T1000 (cell line): ENCODE data around the gene SCAPER.
"Not testable (repeated sequence)": the region's sequence is repeated elsewhere in the genome, so short reads cannot be mapped to it uniquely, and the experiment has no call there.

Experiments used
- DNase-seq: peaks from one replicate; lab custom pipeline; 2025; ENCODE audit warnings: mixed read lengths; lab: John Stamatoyannopoulos, UW

SCAPER gene

DNA sequence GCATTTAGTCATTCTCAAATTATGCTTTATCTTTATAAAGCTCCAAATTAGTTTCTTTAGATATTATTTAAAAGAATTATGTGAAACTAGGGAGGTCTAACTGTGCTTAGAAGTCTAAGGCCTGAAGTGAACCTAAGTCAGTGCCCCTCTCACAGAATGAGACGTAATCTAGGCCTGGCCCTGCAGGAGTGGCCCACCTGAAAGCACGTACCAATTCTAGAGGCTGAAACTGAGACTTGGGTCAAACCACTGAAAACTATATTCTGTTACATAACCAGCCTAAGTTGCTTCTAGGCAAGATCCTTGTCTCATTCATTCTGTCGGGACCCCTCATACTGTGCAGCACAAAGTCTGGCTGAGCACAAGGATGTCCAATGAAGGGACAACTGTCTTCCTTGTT, 424.9 kb downstream of the SCAPER start:
- no peak for DNase-seq

- DNase-seq: no peak
Measured at GRCh38 chr15:76470691-76471090, 434.4 kb downstream of the SCAPER start.

GRCh38 chr15:76468722-76469121, 436.4 kb downstream of the SCAPER start:
- no peak for DNase-seq

DNA sequence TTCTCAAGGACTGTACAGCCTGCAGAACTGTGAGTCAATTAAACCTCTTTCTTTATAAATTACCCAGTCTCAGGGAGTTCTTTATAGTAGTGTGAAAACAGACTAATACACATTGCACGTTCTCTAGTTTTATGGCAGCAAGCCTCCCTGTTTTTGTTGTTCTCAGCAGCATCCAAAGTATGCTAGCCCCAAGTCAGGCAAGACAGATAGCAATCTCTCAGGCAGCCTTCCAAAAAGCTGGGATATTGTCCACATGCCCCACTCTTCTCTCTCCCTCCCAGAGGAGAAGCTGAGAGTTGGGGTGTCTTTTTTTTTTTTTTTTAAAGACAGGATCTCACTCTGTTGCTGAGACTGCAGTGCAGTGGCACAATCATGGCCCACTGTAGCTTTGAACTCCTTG, 438.0 kb downstream of the SCAPER start:
- DNase-seq: no peak

DNA sequence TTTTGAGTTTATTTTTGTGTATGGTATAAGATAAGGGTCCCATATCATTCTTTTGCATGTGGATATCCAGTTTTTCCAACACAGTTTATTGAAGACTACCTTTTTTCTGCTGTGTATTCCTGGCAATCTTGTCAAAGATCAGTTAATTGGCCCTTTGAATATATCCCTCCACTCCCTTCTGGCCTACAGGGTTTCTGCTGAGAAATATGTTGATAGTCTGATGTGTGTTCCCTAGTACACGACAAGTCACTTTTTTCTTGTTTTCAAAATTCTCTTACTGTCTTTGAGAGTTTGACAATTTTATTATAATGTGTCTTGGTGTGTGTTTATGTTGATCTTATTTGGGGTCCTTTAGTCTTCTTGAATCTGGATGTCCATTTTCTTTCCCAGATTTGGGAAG, 439.4 kb downstream of the SCAPER start:
- DNase-seq: no peak

GRCh38 chr15:76464247-76464646, 440.9 kb downstream of the SCAPER start:
- DNase-seq: no peak

- no peak for DNase-seq
Measured at GRCh38 chr15:76460871-76461270, 444.3 kb downstream of the SCAPER start.

- DNase-seq: no peak
Measured at GRCh38 chr15:76460347-76460746, 444.8 kb downstream of the SCAPER start.

DNA sequence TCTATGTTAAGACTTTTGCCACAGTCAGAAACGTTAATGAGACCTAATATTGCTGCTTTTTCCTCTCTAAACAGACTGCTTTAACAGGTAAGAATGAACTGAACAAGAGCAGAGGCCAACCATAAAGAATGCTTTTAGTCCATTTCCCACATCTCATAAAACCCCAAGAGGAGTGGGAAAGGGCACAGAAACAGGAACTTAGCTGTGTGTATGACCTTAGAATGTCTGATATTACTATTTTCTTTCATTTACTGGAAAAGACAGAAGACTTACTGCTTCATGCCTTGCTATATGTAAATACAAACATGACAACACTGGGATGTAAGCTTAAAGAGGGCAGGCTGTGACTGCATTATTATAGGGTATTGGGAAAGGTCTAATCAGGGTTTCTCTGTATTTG, 453.6 kb downstream of the SCAPER start:
- no peak for DNase-seq

- DNase-seq: no peak
Measured at GRCh38 chr15:76449455-76449854, 455.7 kb downstream of the SCAPER start.

DNA sequence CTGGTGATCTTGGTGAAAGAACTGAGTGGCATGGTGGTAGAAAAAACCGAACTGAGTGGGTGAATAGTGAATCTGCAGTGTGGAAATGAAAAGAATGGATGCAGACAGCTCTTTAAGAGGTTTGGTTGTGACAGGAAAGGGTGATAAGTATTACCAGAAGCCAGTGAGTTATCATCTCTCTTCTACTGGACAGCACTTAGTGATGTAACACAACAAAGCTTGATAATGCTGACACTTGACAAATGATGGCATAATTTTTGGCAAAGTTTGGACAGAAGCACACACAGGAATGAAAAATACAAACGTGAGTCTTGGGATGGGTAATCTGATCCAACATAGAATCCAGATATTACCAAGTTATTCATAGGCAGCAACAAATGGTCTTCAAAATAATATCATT, 456.4 kb downstream of the SCAPER start:
- DNase-seq: no peak

DNA sequence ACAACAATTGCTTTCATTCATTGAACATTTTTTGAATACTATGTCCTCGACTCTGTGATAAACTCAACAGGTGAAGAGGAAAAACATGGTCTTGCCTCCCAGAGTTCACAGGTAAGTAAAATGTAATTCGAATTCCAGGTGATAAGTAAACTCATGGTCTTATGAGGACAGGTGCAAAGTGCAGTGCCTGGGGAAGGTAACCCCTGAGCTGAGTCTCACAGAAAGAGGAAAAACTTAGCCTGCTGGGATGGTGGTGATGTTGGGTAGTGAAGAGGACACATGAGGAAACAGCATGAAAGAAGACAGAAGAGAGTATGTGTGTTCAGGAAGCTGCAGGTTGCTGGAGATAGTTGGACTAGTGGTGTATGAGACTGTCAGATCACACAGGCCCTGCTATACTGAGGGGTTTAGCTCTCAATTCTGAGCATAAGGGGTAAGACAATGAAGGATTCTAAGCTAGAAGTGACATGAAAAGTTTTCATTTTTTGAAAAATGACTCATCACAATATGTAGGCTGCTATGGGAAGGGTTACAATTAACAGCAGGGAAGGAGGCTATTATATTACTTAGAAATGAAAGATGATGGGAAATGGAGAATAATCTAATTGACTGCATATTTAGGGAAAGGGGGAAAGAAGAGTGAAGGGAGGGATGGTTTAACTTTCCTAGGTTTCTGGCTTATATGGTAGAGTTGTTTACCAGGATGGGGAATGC, 457.3 kb downstream of the SCAPER start:
- no peak for DNase-seq

DNA sequence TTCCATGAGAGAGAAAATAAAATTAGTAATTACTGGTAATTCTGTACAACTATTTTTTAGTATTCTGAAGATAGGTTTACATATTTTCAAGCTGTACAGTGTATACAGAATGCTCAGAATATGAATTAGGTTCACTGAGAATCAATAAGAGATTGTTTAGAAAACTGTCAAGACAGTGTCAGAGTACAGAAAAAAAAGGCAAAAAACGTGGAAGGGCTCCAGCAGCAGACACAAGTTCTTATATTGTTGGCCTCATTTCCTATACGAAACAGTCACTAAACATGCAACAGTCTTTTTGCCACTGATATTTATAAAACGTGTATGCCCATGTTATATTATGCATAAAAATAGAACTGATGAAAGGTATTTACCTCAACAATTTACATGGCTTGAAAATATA, 464.7 kb downstream of the SCAPER start:
- no peak for DNase-seq

DNA sequence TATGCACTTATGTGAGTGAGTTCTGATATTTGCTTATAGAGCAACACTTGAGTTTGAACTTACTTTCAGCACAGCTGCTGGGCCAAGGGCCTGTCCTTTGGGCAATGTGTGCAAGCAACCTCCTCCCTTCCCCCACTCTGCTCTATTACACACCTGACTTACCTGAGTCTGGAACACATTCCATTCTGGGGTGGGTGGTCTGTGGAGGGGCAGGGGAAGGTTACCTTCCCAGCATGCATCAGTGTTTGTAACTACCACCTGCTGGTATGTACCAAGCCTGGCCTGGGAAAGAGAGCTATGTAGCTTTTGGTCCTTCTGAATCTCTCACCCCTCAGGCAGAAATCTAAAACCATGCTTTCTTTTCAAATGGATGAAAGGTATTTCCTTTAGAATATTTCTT, 465.6 kb downstream of the SCAPER start:
- no peak for DNase-seq

DNA sequence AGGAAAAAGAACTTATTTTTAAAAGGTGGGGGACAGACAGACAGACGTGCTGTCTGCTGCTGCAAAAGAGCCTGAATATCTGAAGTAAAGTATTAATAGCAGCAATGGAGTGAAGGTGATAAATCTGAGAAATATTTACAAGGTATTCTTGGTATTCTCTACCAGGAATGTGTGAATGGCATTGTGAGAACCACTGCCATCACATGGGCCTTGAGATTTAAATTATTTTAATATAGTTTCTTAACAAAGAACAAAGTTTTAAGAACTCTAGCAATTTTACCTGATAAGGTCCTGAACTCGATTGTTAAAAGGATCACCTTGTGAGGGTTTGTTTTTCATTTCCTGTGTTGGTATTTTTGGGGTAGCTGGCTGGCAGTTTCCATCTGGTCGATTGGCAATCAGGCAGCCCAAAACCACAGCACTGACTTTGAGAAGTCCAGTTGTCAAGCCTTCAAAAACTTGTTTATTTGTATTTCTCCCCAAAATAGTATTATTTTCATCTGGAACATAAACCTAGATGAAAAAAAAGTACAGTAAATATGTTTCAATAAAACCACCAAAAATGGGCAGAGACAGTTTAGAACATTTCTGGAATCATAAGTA, 471.2 kb downstream of the SCAPER start:
- DNase-seq: no peak

- not testable (repeated sequence) for DNase-seq
Measured at GRCh38 chr15:76433036-76433435, 472.1 kb downstream of the SCAPER start.

- DNase-seq: no peak
Measured at GRCh38 chr15:76432604-76433003, 472.5 kb downstream of the SCAPER start.

GRCh38 chr15:76431971-76432370, 473.2 kb downstream of the SCAPER start:
- DNase-seq: no peak

DNA sequence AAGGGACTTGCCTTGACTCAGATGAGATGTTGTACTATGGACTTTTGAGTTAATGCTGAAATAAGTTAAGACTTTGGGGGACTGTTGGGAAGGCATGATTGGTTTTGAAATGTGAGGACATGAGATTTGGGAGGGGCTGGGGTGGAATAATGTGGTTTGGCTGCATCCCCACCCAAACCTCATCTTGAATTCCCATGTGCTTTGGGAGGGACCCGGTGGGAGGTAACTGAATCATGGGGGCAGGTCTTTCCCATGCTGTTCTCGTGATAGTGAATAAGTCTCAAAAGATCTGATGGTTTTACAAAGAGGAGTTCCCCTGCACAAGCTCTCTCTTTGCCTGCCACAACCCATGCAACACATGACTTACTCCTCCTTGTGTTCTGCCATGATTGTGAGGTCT, 474.4 kb downstream of the SCAPER start:
- not testable (repeated sequence) for DNase-seq

GRCh38 chr15:76429661-76430060, 475.5 kb downstream of the SCAPER start:
- DNase-seq: no peak

DNA sequence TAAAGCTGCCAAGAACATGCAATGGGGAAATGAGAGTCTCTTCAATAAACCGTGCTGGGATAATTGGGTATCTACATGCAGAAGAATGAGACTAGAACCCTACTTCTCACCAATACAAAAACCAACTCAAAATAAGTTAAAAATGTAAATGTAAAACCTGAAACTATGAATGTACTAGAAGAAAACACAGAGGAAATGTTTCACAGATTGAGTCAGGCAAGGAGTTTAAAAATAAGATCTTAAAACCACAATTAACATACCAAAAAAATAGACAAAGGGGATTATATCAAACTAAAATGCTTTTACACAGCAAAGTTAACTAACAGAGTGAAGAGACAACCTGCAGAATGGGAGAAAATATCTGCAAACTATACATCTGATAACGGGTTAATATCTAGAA, 478.2 kb downstream of the SCAPER start:
- DNase-seq: no peak

GRCh38 chr15:76418352-76419140, 486.6 kb downstream of the SCAPER start:
- DNase-seq: no peak

- DNase-seq: no peak
Measured at GRCh38 chr15:76401285-76401684, 503.9 kb downstream of the SCAPER start.
